Right ventricle myocardium superior (tissue), 1 donor: ENCODE results near the gene PDGFA. TPM values are rescaled to one million over a fixed set of nuclear protein-coding genes. Genes with fewer than 3 reads are reported as not detected.

ENCODE experiments used
- total RNA-seq: library from RNA; stranded (reverse); fragmentation: NEBNext Ultra II Directional; extraction: Animal tissue kit (Norgen Biotek cat#: 25700); gene quantifications from one replicate; pipeline ENCODE4 v1.2.1, GENCODE V29; 2021
- donor health status: DM: no; HTN: yes; CAD: no; lungs with severe emphysema.

PDGFA gene
- total RNA-seq, 1 donor from 2014 or later, result 34.5 TPM

Other genes with a start within 250 kb of the PDGFA start
- gene FOXL3, start 229.7 kb downstream of the PDGFA start, total RNA-seq, result not detected
- gene DNAAF5, start 206.9 kb upstream of the PDGFA start, total RNA-seq, result 19.3 TPM
- gene PRKAR1B, start 207.4 kb upstream of the PDGFA start, total RNA-seq, result 16.5 TPM